ENCODE measurements around the gene REXO5.

DNA sequence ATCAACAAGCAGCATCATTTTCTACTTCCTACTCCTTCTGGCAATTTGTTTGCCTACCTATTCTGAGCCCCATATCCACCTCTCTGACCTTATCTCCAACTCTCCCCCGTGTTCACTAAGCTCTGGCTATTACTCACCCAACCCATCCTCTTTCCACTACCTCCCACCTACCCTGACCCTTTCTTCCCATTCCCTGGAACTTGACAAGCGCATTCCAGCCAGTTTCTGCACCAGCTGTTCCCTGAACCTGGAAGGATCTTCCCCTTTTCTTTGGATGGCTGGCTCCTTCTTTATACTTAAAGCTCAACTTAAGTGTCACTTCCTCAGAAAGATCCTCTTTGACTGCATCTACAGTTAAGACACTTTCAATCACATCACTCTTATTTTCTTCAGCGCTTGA, 91.6 kb downstream of the REXO5 start:
- TF ChIP-seq, protein P1, sequence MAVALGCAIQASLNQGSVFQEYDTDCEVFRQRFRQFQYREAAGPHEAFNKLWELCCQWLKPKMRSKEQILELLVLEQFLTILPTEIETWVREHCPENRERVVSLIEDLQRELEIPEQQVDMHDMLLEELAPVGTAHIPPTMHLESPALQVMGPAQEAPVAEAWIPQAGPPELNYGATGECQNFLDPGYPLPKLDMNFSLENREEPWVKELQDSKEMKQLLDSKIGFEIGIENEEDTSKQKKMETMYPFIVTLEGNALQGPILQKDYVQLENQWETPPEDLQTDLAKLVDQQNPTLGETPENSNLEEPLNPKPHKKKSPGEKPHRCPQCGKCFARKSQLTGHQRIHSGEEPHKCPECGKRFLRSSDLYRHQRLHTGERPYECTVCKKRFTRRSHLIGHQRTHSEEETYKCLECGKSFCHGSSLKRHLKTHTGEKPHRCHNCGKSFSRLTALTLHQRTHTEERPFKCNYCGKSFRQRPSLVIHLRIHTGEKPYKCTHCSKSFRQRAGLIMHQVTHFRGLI (tag by site-specific recombination; IDR thresholded peaks at IDR 0.05), result no peak
- TF ChIP-seq, protein P2, sequence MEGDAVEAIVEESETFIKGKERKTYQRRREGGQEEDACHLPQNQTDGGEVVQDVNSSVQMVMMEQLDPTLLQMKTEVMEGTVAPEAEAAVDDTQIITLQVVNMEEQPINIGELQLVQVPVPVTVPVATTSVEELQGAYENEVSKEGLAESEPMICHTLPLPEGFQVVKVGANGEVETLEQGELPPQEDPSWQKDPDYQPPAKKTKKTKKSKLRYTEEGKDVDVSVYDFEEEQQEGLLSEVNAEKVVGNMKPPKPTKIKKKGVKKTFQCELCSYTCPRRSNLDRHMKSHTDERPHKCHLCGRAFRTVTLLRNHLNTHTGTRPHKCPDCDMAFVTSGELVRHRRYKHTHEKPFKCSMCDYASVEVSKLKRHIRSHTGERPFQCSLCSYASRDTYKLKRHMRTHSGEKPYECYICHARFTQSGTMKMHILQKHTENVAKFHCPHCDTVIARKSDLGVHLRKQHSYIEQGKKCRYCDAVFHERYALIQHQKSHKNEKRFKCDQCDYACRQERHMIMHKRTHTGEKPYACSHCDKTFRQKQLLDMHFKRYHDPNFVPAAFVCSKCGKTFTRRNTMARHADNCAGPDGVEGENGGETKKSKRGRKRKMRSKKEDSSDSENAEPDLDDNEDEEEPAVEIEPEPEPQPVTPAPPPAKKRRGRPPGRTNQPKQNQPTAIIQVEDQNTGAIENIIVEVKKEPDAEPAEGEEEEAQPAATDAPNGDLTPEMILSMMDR (tag by site-specific recombination; IDR thresholded peaks at IDR 0.05), result no peak
- TF ChIP-seq GFI1B (tag by site-specific recombination; IDR thresholded peaks at IDR 0.05) (no peak), YY1 (tag by site-specific recombination; IDR thresholded peaks at IDR 0.05) (no peak), ZNF610 (tag by site-specific recombination; IDR thresholded peaks at IDR 0.05; ENCODE audit: borderline replicate concordance) (no peak), ZNF391 (tag by site-specific recombination; IDR thresholded peaks at IDR 0.05; ENCODE audit: borderline replicate concordance, low read depth) (no peak)
- TF ChIP-seq, protein P3, sequence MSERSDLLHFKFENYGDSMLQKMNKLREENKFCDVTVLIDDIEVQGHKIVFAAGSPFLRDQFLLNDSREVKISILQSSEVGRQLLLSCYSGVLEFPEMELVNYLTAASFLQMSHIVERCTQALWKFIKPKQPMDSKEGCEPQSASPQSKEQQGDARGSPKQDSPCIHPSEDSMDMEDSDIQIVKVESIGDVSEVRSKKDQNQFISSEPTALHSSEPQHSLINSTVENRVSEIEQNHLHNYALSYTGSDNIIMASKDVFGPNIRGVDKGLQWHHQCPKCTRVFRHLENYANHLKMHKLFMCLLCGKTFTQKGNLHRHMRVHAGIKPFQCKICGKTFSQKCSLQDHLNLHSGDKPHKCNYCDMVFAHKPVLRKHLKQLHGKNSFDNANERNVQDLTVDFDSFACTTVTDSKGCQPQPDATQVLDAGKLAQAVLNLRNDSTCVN (tag by site-specific recombination; optimal IDR thresholded peaks at IDR 0.05), result no peak
